ENCODE measurements around the gene ARGLU1.
A peak's percentile ranks its signal among the peaks of the same experiment; 100 is the strongest.

The ARGLU1 gene

DNA sequence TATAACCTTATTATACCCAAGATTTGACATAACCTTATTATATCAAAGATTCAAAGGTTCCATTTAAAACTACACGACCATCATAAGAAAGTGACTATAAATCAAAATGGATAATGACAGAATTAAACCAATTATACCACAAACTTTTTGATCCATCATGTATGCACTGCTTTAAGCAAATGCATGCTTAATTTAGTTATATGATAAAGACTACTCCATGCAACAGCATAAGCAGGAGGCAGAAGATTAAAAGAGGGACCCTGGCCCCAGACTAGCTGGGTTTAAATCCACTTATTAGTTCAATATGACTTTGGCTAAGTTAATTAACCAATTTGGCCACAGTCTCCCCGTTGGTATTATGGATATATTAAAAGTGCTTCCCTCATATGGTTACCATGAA lies 43.8 kb downstream of the ARGLU1 start:
- DNase-seq (ENCODE audit: low read depth), result no peak

DNA sequence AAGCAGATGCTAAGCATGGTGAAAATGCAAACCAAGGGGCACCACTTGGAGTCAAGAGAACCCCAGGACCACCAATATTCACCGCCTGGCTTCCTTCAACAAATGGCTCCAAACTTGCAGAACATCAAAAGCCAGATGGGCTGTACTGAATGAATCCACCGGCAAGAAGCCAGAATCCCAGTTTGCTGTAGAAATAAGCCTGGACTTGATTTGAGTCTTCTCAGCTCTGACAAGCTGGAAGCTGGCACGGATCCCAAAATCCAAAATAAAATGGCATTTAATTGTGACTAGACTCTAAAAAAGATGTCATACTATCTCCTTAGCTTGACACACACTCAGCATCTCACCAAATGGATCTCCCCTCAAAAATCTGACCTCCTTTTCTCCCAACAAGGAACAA lies 44.4 kb downstream of the ARGLU1 start:
- DNase-seq (ENCODE audit: low read depth), result no peak

DNA sequence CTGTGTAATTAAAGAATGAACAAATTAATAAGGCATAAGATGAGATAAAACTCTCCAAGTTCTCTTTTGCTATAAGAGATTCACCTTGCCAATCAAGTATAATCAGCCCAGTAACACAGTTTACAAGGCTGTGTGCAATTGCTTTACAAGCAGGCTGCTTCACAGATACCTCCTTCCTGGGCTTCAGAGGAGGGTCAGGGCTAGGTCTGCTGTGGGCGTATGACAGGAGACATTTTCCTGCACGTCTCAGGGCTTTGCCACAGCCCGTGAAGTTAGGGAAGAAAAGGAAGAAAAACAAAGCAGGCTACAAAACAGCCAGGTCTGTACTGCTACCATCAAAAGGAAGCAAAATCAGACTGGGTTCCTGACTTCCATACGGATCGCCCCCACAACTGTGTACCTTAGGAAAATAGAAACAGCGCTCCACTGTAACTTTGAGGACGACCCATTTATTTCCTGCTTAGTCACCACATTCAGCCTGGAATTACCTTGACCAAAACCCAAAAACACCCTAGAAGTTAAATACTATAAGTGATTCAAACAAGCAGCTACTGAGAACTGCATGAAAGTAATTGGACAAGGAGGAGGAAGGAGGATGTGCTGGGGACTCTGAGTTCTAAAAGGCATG lies 44.9 kb downstream of the ARGLU1 start:
- no peak for DNase-seq (ENCODE audit: low read depth)

DNA sequence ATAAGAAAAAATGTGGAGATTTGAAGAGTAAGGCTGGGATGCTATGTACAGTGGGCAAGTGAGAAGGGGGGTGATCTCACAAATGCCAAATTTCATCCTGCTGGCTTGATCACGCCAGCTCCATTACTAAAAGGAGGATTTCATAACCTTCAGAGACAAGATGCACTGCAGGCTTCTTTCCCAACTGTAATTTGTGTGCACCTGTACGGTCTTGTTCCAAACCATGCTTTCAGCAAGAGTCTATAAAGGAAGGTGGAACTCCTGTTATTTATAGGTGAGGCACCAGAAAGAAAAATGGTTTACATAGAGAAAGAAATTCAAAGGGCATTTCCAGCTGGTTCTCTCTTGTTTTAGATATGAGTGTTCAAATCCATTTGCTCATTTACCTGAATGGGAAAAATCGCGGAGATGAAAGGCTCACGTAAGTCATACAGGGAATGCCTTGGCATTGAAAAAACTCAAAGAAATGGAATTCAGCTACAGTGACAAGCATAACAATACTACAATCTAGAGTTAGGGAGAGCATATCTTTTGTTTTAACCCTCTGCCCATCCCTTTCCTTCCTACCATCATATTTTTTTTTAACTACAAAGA lies 45.7 kb downstream of the ARGLU1 start:
- no peak for DNase-seq (ENCODE audit: low read depth)

DNA sequence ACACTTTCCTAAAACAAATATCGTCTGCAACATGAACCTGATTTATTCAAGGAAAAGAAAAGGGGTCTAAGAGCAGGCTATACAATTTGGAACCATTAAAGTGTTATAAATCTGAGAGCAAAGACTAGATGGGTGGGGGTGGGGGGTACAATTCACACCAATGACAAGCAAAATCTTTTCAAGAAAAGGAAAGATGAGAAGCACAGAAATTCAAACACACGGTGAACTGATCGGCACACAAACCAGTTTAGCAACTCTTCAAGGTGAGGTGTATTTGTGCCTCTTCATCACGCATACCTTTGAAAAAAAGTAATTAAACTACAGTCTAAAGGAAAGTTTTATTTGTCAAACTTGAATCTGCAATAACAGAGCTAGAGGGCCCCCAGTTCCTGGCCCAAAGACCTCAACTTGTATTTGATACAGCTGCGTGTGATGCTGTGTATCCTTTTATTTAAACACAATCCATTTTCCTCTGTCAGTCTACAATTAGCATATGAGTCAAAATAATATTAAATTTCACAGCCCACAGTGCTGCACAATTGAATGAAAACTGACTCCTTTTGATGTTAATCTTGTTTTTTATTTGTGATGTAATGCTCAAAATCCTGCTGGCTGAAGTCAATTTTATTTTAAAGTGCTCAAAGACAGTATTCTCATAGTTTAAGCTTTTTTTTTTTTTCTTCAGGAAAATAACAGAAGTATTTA lies 46.7 kb downstream of the ARGLU1 start:
- DNase-seq (ENCODE audit: low read depth), result no peak

DNA sequence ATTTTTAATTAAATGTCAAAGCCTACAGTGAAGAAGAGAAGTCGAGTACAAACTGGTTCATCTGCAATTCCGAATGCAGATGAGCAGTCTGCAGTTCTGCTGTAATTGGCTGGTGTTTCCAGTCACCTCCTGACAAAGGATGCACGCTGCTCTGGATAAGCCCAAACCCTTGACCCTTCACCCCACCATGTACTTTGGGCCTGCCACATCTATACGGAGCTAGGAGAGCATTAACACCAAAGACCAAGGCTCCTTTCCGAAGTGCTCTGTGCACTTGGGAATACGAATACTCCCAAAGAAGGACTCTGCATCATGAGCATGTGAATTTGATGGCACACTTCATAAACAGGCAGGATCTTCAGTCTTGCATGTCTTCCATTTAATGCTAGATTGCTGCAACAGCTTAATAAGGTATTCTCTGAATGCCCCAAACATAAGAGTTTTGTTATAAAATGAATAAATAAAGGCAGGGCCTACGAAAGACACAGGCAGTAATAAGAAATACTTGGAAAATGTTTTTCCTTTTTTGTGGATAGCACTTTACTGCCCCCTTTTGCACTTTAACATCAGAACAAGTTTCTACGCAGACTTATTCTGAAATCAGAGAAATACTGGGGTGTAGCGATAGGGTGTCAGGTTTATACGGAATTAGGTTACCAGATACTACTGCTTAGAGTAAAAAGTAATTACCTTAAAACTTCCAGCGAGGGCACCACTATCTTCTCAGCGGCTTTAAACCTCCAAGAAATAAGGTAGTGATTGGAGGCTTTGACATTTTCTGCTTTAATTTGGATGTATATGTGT lies 47.5 kb downstream of the ARGLU1 start:
- DNase-seq (ENCODE audit: low read depth), result peak; percentile 48

DNA sequence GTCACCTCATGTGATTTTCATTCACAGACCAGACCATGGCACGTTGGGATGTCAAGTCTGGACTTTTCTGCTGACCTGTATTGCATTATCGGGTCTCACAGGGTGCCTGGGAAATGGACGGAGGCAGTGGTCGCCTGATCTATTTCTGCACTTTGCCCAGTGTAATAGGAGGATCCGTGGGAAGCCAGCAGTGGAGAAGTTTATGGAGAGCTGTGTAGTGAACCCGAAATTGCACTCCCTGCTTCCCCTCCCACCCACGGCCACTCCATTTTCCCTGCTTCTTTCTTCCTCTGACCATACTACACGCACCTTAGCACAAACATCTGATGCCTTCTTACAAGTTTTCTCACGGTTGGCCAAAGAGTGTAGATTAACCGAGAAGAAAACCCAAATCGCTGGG lies 49.4 kb downstream of the ARGLU1 start:
- no peak for DNase-seq (ENCODE audit: low read depth)

DNA sequence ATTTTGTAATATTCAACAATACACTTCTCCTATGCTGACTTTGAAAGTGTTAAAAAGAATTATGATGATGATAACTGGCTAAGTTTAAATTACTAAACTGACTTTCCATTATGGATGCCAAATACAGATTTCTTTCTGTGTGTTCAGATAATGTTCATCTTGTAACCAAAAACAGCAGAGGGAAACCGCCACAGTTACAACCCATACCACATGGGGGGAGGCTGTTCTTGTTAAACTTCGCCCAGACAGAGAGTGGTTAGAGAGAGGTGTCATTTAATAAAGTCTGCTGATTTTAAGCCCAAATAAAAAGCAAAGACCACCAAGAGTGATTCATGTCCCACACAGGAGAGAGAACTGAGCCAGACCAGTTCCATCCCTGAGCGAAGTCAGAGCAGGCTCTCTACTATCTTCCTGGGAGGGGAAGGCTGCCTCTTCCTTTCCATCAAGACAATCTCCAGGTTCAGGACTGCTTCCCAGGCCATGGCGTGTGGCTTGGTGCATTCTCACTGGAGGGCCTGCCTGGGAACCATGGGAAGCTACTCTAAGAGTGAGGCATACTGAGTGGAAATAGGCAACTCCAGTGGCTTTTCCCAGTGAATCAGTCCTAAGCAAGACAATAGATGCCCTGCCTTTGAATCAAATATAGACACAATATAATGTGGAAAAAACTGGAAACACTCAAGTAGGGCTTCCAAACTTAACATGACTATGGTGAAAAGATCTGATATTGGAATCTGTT lies 50.7 kb downstream of the ARGLU1 start:
- no peak for DNase-seq (ENCODE audit: low read depth)

DNA sequence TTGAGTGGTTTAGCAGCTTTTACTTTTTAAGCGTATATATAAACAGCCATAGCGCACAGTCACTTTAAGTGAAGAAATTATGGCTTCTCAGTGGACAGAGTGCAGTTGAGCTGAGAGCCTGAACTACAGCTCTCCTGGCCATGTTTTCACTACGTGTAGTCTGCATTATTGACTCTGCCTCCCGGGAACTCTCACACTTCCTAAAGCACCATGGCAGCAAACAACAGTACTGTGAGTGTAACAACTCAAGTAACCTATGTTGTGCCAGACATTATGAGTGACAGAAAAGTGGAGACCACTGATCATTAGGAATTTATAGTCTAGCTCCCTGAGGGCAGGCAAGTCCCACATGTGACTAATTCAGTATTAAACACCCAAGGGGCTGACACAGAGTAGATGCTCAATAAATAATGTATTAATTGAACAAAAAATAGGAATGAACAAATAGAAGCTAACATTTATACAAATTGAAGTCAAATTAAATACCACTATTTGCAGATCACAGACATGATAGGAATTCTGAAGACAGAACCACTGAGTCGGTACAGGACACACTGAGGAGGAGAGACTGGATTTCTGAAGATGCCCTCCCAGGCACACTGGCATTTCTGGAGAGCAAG lies 52.2 kb downstream of the ARGLU1 start:
- DNase-seq (ENCODE audit: low read depth), result no peak

DNA sequence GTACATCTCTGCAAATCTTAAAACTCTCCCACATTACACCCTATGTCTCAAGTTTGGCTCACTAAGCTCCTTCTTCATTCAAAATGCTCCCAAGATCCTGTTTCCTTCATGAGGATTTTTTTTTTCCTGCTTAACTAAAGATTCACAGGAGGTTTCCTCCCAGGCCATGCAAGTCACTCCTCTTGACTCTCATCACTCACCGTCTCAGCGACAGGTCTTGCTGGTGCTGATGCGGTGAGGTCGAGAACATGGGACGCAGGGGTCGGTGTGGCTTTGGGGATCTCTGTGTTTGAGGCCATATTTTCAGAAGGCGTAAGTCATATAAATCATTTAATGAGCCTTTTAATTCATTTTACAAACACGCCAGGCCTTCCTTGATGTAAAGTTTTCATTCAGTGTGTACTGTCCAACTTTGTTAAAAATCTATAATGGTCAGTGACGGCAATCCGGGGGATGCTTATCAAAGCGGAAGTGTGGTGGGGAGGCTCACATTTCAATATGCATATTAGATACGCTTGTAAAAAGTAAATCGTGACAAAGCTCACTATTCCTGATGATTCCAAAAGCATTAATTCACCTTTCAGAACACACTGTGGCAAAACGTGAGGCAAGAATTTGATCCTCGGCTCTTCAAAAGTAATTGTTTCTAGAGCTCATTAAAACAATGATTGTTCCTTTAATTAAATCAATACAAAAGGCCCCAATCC lies 52.9 kb downstream of the ARGLU1 start:
- no peak for DNase-seq (ENCODE audit: low read depth)

DNA sequence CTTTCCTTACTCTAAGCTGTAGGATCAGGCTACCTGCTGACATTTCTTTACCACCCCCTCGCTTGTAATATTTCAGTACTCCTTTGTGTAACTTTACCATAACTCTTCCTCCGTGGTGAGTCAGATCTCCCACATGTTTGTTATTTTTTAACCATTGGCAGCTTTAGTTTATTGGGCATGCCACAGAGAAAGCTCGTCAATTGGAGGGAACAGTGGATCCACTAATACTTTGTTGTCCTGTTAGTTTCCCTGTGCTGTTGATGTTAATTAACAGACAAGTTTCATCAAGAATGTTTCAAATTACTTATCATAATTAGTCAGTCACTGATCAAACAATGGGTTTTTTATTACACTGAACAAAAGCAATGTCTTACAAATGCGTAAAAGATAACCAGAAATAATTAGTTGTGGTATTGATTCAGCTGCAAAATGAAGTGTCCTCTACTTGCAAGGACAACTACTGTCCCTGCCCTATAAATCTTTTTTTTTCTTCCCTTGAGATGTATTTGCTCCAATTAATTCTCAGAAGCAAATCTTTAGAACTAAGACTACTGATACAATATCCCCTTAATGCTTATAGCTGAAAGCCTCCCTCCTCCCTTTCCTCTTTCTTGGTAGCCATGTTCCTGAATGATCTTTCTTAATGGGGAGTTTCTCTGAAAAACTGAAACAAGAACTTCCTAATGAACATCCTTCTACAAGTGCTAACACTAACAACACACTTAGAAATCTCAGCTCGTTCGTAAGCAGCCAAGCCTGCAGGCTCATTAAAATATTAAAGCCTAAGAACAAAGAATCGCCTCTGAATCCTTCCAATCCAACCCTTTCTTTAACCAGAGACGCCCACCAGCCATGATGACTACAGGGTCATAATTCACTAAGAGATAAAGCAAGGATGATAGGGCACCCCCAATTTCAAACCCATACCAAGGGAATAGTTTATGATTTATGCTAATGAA lies 54.6 kb downstream of the ARGLU1 start:
- DNase-seq (ENCODE audit: low read depth), result peak; percentile 55

DNA sequence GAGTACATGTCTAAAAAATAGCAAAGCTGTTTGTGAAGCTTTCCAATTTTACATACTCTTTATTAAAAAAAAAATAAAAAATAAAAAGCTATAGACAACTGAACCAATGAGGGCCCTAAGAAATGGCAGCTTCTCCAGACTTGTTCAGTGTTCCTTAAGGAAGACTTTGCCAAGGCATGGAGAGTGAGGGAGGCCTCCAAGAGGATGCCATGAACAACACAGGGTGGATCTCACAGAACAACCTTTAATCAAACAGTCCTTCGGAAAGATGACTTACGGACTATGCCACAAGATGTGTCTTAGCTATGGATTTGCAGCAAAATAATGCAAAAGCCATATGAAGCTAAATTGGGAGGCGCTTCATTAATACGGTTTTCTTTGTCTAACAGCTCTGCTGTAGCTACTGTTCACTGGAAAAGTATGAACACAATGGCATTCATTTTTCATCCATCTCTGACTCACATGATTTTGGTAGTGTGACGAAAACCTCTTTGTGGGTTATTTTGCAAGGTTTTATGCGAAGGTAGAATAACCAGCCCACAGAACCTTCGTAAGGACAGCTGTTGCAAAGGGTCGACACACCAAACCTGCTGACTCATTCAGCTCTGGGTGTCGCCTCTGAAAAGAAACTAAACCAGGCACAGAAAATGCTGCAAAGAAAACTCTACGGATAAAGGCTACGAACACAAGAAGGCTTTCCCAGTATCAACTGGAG lies 60.2 kb downstream of the ARGLU1 start:
- peak; percentile 89 for DNase-seq (ENCODE audit: low read depth)

DNA sequence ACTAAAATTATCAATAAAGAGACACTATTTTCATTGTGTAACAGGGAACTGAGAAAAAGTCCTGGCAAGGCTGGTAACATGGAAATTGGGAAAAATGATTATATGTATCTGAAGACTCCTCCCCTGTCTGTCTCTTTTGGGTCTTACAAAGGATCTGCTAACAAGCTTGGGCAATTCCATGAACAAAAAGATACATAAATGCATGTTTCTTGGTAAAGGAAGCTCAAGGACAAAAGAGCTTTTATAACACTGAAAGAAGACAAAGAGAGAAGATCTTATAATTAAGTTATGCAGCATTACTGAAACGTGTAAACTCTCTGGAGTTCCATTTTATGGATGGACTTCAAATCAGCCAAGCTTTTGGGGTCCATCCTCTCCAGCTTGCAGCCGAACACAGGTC lies 61.7 kb downstream of the ARGLU1 start:
- no peak for DNase-seq (ENCODE audit: low read depth)

DNA sequence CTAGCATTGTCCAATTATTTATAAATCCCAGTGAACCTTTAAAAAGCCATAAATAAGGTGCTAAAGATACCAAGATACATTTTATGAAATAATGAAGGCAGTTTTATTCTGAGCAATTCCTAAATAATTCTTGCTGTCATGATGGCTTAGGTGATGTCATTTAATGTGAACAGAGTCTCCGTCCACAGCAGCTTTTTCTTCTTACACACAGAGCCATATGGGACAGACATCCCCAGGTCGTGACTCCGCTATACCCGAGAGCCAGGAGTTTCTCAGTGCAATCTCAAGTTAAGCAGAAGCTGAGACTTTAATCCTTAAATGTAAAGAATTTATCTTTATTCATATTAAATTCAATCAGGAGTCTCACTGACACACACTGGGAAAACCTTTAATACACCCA lies 62.2 kb downstream of the ARGLU1 start:
- no peak for DNase-seq (ENCODE audit: low read depth)

DNA sequence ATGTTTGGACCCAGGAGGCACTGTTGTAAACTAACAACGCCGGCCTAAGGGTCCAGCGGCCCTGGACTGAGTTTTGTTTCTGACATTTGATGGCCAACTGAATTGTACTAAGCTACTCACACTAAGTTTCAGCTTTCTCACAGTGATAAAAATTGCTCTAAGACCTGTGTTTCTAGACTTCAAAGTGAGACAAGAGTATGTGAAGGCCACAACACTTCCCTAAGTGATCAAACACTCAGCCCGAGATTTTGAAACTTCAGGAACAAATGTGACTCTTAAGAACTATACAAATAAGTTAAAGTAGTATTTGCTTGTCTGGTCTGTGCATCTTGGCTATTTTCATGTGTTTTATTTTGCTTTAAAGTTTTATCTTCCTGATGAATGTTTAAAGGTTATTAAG lies 62.6 kb downstream of the ARGLU1 start:
- DNase-seq (ENCODE audit: low read depth), result no peak

DNA sequence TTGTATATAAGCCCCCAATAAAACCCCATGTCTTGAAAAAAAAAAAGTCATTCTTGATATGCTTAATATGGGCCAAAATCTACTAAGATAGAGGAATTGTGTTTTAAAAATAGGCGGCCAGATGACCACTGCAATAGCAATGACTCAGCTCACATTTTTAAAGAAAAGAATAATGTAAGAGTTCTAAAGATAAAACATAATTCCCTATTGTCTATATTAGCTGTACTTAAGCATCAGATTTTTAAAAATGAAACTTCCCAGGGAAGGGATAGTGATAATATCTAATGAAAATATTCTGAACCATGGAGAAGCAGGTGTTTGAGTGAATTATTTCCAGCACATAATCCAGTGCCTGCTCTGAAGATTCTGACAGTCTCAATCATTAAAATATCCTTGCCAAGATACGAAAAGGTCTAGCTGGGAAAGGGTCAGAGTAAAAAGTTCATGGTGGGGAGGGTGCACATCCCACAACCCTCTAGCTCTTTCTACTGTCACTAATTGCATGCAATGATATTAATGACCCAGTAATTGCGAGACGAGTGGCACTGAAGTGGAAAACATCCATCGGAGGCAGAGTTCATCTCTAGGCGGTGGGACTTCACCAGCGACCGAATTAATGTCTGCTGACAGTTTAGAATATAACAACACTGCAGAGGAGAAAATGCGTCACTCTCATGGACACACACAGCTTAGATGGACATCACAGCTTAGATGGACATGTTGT lies 64.0 kb downstream of the ARGLU1 start:
- DNase-seq (ENCODE audit: low read depth), result no peak

DNA sequence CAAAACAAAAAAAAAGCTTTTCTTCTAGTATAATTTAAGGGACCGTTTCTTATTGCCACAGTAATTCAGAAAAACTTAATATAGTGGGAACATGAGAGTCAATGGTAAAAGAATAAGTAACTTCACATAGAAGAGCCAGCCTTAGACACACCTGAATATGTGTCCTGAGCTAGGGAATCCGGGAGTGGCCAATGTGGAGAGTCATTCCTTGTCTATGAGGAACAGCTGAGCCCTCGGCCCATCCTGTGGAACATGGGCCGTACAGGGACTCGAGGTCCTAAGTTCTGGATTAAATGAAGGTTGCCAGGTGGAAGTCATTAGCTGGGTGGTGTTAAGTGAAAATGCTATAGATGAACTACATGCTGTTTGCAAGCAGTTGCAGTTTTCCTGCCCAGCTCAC lies 64.7 kb downstream of the ARGLU1 start:
- no peak for DNase-seq (ENCODE audit: low read depth)

DNA sequence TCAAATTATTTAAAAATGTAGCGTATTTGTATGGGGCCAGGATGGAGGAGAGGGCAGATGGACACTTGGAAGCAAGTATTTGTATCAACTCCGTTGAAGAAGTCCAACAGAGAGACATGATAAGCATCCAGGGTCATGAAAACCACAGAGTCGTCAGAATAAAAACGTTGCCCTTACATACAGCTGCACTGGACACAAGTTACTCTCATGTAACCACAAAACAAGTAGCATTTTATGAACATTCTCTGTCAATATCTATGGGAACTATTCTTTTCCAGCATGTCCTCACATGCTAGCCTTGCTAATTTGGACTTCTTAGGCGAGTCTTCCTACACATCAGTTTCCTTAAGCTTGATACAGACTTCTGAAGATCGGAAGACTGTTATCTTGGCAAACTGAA lies 67.5 kb downstream of the ARGLU1 start:
- no peak for DNase-seq (ENCODE audit: low read depth)

DNA sequence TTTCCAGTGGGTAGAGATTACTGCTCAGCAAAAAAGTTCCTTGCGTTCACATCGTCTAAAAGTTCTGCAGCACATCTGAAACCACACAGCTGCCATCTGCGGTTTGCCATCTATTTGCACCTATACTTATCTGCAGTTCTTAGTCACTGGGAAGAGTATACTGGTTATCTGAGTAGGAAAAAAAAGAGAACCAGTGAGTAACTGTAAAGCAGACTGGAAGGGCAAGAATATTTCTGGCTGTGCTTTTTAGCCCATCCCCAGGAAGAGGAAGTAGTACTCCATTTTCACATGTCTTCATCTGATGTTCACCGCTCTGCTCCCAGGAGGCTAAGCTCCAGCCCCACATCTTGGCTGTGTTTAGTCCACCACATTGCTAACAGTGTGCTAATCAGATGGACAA lies 68.0 kb downstream of the ARGLU1 start:
- DNase-seq (ENCODE audit: low read depth), result peak; percentile 29
